ENCODE results near the gene PPP1R13L. TPM values are rescaled to one million over a fixed set of nuclear protein-coding genes. Genes with fewer than 3 reads are reported as not detected.

Gene PPP1R13L
- total RNA-seq, 4 donors from 2014 or later, result 53.1 to 166 (median 87.8) TPM

GRCh38 chr19:45401815-45402214 is 3.1 kb downstream of the PPP1R13L start:
- no peak for DNase-seq
- Histone ChIP-seq H3K36me3 (peaks cover 0 to 42% (median 6%) of the 10 kb centered on the region in 3 donors), H3K4me3 (peak overlapping the region; percentile 56 to 81 (median 69)), H3K9me3 (no peaks in the 10 kb centered on the region), H3K4me1 (peaks cover 20 to 90% (median 22%) of the 10 kb centered on the region in 3 donors), H3K27ac (peak overlapping the region; percentile 91 to 100 (median 94)), H3K27me3 (peaks cover 0 to 38% (median 2%) of the 10 kb centered on the region in 4 donors)
- TF ChIP-seq CTCF (IDR thresholded peaks at IDR 0.05) (no peak), POLR2A (IDR thresholded peaks at IDR 0.05) (no peak)
- intact Hi-C loops (cut with DNase I), result no loop called here
- 81 to 84% methylated on average over 6 of the region's 6 CpGs for WGBS, 2 donors

- peaks cover 17 to 77% (median 20%) of the 10 kb centered on the region in 3 donors for H3K4me1 ChIP-seq
- TF ChIP-seq POLR2A (IDR thresholded peaks at IDR 0.05), result no peak
- TF ChIP-seq CTCF (IDR thresholded peaks at IDR 0.05), result no peak
- H3K27me3 ChIP-seq, result peaks cover 0 to 54% (median 2%) of the 10 kb centered on the region in 4 donors
- peak overlapping the region; percentile 49 to 80 (median 62) for H3K27ac ChIP-seq
- no peak overlapping the region for H3K4me3 ChIP-seq
- peaks cover 3 to 58% (median 14%) of the 10 kb centered on the region in 3 donors for H3K36me3 ChIP-seq
- WGBS, 2 donors, result 20 to 89% methylated on average over 4 to 5 of the region's 6 CpGs
- intact Hi-C loops (cut with DNase I), result no loop called here
- no peaks in the 10 kb centered on the region for H3K9me3 ChIP-seq
- DNase-seq, result no peak
Observed at GRCh38 chr19:45400192-45400591, 4.7 kb downstream of the PPP1R13L start.

- intact Hi-C loops (cut with DNase I), result no loop called here
- Histone ChIP-seq H3K27me3 (peaks cover 0 to 27% (median 0%) of the 10 kb centered on the region in 4 donors), H3K36me3 (peaks cover 11 to 91% (median 14%) of the 10 kb centered on the region in 3 donors), H3K4me1 (peaks cover 12 to 36% (median 17%) of the 10 kb centered on the region in 3 donors), H3K4me3 (no peak overlapping the region), H3K27ac (no peak overlapping the region), H3K9me3 (no peaks in the 10 kb centered on the region)
- no peak for DNase-seq
- WGBS, 2 donors, result 62 to 75% methylated on average over 21 to 39 of the region's 59 CpGs
- no peak for TF ChIP-seq CTCF (IDR thresholded peaks at IDR 0.05)
Observed at GRCh38 chr19:45395821-45396617, 8.8 kb downstream of the PPP1R13L start.

- no peaks in the 10 kb centered on the region for H3K9me3 ChIP-seq
- H3K27ac ChIP-seq, result no peak overlapping the region
- H3K4me3 ChIP-seq, result no peak overlapping the region
- H3K4me1 ChIP-seq, result no peaks in the 10 kb centered on the region
- H3K27me3 ChIP-seq, result peaks cover 0 to 30% (median 0%) of the 10 kb centered on the region in 4 donors
- 95 to 98% methylated on average over 7 to 8 of the region's 21 CpGs for WGBS, 2 donors
- DNase-seq, result no peak
- no peak for TF ChIP-seq POLR2A (IDR thresholded peaks at IDR 0.05)
- TF ChIP-seq CTCF (IDR thresholded peaks at IDR 0.05), result no peak
- intact Hi-C loops (cut with DNase I), result no loop called here
- H3K36me3 ChIP-seq, result peaks cover 8 to 95% (median 11%) of the 10 kb centered on the region in 3 donors
Observed at GRCh38 chr19:45391871-45392665, 12.8 kb downstream of the PPP1R13L start.

- H3K4me1 ChIP-seq, result peaks cover 0 to under 1% (median 0%) of the 10 kb centered on the region in 3 donors
- TF ChIP-seq CTCF (IDR thresholded peaks at IDR 0.05) (no peak), POLR2A (IDR thresholded peaks at IDR 0.05) (no peak)
- no peak overlapping the region for H3K4me3 ChIP-seq
- peaks cover 7 to 89% (median 9%) of the 10 kb centered on the region in 3 donors for H3K36me3 ChIP-seq
- peaks cover 0 to 30% (median 0%) of the 10 kb centered on the region in 4 donors for H3K27me3 ChIP-seq
- intact Hi-C loops (cut with DNase I), result no loop called here
- DNase-seq, result no peak
- H3K27ac ChIP-seq, result no peak overlapping the region
- H3K9me3 ChIP-seq, result no peaks in the 10 kb centered on the region
- WGBS, 2 donors, result 60 to 84% methylated on average over 3 of the region's 3 CpGs
Observed at GRCh38 chr19:45391346-45391745, 13.5 kb downstream of the PPP1R13L start.
